ENCODE data around the gene PIP4P1.
"Not testable (repeated sequence)": the region's sequence is repeated elsewhere in the genome, so short reads cannot be mapped to it uniquely, and the experiment has no call there.

PIP4P1 gene

GRCh38 chr14:20461225-20462141, at the start of gene PIP4P1:
PIP4P1 (minus strand) TSS chr14:20461434; CDS start chr14:20461325, 109 bp downstream.
- DNase-seq: peak; percentile 99

DNA sequence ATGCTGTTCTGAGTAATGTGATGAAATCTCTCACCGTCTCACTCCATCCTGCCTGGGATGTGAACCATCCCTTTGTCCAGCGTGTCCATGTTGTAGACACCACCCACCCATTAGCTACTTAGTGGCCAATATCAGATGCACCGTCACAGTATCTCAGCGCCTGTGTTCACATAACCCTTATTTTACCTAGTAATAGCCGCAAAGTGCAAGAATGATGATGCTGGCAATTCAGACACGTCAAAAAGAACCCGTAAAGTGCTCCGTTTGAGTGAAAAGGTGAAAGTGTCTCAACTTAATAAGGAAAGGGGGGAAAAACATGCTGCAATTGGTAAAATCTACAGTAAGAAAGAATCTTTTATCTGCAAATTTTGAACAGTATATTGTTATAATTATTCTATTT, 47.1 kb upstream of the PIP4P1 start:
- no peak for DNase-seq

DNA sequence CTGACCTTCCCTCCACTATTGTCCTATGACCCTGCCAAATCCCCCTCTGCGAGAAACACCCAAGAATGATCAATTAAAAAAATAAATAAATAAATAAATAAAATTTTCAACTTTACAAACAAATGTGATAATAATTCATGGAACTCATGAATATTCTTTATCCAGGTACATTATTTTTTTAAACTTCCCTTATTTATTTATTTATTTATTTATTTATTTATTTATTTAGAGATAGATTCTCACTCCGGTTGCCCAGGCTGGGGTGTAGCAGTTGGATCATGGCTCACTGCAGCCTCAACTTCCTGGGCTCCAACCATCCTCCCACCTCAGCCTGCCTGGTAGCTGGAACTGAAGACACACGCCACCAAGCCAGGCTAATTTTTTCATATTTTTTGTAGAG, 46.3 kb upstream of the PIP4P1 start:
- DNase-seq: not testable (repeated sequence)

- not testable (repeated sequence) for DNase-seq
Measured at GRCh38 chr14:20506752-20507151, 45.5 kb upstream of the PIP4P1 start.

- DNase-seq: not testable (repeated sequence)
Measured at GRCh38 chr14:20506276-20506675, 45.0 kb upstream of the PIP4P1 start.

GRCh38 chr14:20503898-20504297, 42.7 kb upstream of the PIP4P1 start:
- no peak for DNase-seq

- no peak for DNase-seq
Measured at GRCh38 chr14:20501346-20501745, 40.1 kb upstream of the PIP4P1 start.

DNA sequence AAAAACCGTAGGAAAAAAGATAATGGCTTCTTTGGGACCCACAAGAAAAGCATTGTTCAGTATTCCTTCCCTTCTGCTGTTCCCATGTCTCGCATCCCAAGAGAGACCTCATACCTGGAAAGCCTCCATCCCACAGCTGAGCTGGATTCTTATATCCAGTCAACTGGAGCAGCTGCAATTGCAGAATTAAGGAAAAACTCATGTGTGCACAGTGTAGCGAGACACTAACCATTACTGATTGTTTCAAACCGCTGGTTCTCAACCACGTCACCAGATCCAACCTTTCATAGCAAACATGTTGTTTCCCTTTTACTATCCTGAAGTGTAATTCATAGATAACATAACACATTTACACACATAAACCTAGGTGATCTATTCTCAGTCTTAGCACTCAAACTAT, 38.6 kb upstream of the PIP4P1 start:
- DNase-seq: no peak

DNA sequence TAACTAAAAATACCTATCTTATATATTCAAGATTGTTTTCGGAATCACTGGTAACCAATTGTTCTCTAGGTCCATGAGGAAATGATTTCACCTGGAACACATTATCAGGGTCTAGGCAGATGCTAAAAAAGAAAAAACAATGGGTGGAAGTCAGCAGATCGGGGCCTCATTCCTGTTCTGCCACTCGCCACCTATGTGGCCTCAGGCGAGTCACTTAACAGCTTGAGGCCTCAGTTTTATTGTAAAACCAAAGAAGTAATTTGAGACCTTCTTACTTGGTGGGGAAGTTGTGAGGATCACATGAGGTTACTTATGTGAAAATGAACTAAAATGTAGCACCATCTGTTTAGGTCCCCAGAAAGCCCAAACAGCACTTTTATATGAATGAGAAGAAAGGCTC, 37.9 kb upstream of the PIP4P1 start:
- no peak for DNase-seq

GRCh38 chr14:20498622-20499021, 37.4 kb upstream of the PIP4P1 start:
- DNase-seq: no peak

DNA sequence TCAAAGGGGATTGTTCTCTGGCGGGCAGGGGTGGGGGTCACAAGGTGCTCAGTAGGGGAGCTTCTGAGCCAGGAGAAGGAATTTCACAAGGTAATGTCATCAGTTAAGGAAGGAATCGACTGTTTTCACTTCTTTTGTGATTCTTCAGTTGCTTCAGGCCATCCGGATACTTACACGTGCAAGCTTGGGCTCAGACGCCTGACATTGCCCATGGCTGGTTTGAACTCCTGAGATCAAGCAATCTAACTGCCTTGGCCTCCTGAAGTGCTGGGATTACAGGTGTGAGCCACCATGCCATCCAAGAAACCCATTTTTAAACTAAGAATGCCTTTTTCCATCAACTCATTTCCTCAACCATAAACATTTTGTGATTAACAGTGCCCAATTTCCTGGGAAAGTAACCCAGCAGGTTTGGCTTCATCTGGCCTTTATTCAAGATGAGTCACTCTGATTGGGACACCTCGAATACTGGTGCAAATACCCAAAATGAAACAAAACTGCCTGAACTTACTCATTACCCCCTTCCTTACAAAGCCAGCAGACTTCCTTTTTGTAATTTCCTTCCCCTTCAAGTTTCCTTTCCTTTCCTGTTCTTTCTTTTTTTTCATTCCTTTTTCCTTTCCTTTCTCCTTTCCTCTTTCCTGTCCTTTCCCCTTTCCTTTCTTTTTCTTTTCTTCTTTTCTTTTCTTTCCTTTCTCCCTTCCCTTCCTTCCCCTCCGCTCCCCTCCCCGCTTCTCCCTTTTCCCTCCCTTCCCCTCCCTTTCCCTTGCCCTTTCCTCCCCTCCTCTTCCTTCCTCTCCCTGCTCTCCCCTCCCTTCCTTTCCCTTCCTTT, 33.9 kb upstream of the PIP4P1 start:
- no peak for DNase-seq

DNA sequence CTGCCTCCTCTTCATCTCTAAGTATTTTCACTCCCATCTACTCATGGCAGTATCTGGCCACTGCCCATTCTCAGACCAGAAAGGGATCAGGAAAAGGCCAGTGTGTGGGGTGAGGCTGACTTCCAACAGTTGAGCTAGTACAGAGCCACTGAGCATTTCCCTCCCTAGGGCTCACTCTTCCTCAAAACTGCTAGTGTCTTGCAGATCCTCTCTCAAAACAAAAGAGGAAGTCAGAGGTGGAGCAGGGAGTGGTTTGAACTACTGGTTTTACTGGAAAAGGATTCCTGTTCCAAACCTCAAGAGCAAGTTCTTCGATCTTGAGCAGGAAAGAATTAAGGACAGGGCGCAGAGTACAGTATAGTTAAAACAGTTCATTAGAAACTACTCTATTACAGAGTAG, 32.4 kb upstream of the PIP4P1 start:
- DNase-seq: no peak

DNA sequence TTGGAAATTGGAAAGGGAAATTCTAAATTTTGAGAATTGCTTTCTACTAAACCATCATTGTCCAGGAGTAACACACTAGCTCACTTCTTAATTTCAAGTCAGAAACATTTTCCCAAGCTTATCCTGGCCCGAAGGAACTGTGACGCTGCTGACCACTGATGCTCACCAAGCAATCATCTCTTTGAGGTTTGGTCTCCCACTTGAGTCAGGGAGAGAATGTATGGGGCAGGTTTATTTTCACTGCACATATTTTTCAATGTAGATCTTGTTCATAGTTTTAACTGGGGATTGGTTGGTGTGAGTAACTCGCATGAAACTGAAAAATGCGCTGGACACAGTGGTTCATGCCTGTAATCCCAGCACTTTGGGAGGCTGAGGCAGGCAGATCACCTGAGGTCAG, 31.3 kb upstream of the PIP4P1 start:
- no peak for DNase-seq

GRCh38 chr14:20490563-20490962, 29.3 kb upstream of the PIP4P1 start:
- DNase-seq: no peak

DNA sequence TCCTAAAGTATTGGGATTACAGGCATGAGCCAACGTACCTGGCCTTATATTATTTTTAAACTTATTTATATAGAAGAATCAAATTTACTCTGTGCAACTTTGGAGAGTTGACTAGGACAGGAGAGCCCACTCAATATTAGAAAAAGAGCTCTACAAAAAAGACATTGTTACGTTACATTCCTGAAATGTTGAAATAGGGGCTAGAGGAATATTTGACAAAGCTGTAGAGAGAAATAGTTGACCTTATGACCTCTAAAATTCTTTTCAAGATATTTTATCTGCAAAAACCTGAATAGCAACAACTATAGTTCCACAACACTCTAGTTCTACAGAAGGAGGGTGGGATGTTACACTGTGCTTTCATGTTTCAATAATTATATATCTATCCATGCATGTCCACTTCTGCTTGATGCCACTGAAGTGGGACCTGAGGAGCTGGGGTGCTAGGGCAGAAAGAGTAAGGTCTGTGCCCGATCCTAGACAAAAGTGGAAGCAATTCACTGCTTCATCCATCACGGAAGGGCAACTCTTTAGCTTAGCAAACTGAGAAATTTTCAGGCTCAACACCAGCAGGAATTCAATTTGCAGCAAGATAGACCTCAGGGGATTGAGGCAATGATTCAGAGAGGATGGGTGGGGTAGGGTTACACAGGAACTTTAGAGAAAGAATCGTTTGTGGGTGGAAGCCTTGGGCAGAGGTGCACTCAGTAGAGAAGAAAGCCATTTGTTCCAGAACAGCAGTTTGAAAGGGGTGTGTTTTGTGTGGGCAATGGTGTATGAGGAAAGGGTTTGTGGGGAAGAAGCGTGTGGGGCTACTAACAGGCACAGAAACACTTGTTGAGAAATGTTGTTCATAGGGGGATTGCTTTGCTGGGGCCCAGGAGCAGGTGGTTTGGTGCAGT, 28.1 kb upstream of the PIP4P1 start:
- no peak for DNase-seq

DNA sequence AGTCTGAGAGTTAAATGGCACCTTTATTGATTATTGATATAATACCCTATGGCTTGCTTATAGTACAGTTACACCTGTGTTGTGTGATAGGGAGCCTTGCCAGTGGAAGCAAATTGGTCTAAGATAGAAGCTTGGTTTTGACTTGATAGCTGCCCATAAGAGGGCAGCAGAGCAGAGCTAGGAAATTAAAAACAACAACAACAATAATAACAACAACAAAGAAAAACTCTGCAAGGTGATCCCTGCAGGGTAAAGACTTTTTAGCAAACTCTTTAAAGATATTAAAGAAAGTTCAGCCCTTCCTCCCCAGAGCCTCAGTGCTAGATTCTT, 26.1 kb upstream of the PIP4P1 start:
- DNase-seq: no peak

- DNase-seq: no peak
Measured at GRCh38 chr14:20486684-20487395, 25.6 kb upstream of the PIP4P1 start.

- no peak for DNase-seq
Measured at GRCh38 chr14:20485900-20486299, 24.7 kb upstream of the PIP4P1 start.

DNA sequence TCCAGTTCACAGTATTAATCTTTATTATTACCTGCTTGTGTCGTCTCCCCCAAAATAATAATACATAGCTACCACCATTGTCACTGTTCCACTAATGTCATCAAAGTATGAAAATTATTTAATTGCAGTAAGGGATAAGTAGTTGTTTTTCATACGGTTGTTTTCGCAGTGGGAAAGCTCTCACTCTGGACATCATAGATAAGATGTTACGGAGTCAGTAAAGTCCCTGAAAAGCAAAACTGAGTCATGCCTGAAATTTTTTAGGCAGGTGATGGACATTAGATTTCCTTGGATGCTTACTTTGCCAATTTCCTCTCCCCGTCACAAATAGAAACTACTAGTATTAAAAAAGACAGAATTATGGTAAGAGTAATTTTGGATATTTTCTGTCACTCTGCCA, 21.1 kb upstream of the PIP4P1 start:
- DNase-seq: no peak

DNA sequence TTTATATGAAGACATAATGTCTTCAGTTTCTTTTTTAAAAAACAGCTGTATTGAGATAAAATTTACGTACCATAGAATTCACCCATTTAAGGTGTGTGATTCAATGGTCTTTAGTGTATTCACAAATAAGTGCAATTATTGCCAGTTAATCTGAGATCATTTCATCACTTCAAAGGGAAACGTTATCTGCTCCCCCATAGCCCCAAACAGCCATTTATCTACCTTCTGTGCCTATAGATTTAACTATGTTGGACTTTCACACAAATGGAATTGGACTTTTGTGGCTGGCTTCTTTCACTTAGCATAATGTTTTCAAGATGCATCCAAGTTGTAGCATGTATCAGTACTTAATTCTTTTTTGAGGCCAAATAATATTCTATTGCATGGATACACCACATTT, 17.7 kb upstream of the PIP4P1 start:
- DNase-seq: no peak

- DNase-seq: peak; percentile 25
Measured at GRCh38 chr14:20477211-20477876, 16.1 kb upstream of the PIP4P1 start.

DNA sequence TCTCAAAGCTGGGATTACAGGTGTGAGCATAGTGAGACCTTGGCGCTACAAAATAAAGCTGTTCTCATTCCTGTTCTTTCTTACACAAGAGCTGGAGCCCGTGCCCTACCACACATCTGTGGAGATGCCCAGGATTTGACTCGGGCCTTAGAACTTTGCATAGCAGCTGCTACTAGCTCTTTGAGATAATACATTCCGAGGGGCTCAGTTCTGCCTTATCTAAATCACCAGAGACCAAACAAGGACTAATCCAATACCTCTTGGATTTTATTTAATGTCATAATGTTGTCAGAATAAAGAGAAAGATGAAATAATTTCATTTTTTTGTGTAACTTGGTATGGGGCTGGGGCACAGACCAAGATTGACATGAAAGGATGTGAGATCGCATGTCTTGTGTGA, 15.5 kb upstream of the PIP4P1 start:
- no peak for DNase-seq
